ENCODE results near the gene PCARE. TPM values are rescaled to one million over a fixed set of nuclear protein-coding genes. Genes with fewer than 3 reads are reported as not detected.
A peak's percentile ranks its signal among the peaks of the same experiment; 100 is the strongest.

PCARE gene
- total and polyA plus RNA-seq, 2 experiments from 2014 or later, result not detected

DNA sequence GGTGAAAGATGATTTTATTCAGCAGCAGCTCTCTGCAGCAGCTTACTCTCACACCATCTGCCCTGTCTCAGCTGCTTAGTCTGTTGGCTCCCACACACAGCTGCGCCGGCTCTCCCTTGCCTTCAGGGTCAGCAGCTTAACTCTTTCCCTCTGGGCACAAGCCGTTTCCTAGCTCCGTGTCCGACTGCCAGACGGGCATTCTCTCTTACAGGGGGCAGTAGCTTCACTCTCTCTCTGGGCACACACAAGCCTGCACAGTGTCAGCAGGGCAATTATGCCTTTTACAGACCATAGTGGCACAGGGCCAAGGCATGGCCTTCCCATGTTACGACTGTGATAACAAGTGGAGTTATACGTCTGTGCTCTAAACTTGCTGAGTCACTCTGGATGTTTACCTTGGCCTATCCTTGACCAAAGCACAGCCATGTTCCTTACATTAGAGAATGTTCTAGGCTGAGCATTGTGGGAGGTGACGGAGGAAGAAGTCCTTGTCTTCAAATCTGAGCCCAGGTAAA is 31.7 kb downstream of the PCARE start:
- no peak for TF ChIP-seq EZH2 (IDR thresholded peaks at IDR 0.05; ENCODE audit: low read depth, unreplicated experiment)
- TF ChIP-seq, protein P1, sequence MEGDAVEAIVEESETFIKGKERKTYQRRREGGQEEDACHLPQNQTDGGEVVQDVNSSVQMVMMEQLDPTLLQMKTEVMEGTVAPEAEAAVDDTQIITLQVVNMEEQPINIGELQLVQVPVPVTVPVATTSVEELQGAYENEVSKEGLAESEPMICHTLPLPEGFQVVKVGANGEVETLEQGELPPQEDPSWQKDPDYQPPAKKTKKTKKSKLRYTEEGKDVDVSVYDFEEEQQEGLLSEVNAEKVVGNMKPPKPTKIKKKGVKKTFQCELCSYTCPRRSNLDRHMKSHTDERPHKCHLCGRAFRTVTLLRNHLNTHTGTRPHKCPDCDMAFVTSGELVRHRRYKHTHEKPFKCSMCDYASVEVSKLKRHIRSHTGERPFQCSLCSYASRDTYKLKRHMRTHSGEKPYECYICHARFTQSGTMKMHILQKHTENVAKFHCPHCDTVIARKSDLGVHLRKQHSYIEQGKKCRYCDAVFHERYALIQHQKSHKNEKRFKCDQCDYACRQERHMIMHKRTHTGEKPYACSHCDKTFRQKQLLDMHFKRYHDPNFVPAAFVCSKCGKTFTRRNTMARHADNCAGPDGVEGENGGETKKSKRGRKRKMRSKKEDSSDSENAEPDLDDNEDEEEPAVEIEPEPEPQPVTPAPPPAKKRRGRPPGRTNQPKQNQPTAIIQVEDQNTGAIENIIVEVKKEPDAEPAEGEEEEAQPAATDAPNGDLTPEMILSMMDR (conservative IDR thresholded peaks at IDR 0.05; ENCODE audit: low read depth in 2 of 2), result no peak
- Mint-ChIP-seq H3K4me1 (peaks cover 18% of the 10 kb centered on the region; the same call in 2 of the 3 replicates), H3K27ac (peak overlapping the region; percentile 54), H3K27me3 (ENCODE audit: insufficient read depth, low read depth, poor library complexity) (peaks cover 5% of the 10 kb centered on the region), H3K9me3 (no peaks in the 10 kb centered on the region), H3K4me3 (no peak overlapping the region), H3K36me3 (ENCODE audit: low read depth) (no peaks in the 10 kb centered on the region)
- Histone ChIP-seq H3K4me2 (no peak overlapping the region), H2AFZ (no peak overlapping the region), H3K9me2 (ENCODE audit: insufficient read depth) (no peaks in the 10 kb centered on the region), H3F3A (replicated peaks; ENCODE audit: low read depth) (no peaks in the 10 kb centered on the region), H3K79me2 (replicated peaks; ENCODE audit: insufficient read depth) (no peaks in the 10 kb centered on the region), H3K27me3 (ENCODE audit: insufficient read depth) (no peaks in the 10 kb centered on the region), H3K27ac (ENCODE audit: low read depth) (no peak overlapping the region), H3K4me3 (no peak overlapping the region), H4K20me1 (replicated peaks; ENCODE audit: insufficient read depth) (no peaks in the 10 kb centered on the region), H3K4me1 (ENCODE audit: insufficient read depth) (peaks cover 7% of the 10 kb centered on the region; the same call in 1 of the 2 replicates), H3K36me3 (ENCODE audit: insufficient read depth) (no peaks in the 10 kb centered on the region)
- DNase-seq (ENCODE audit: low spot score) (no peak), ATAC-seq (no peak)

DNA sequence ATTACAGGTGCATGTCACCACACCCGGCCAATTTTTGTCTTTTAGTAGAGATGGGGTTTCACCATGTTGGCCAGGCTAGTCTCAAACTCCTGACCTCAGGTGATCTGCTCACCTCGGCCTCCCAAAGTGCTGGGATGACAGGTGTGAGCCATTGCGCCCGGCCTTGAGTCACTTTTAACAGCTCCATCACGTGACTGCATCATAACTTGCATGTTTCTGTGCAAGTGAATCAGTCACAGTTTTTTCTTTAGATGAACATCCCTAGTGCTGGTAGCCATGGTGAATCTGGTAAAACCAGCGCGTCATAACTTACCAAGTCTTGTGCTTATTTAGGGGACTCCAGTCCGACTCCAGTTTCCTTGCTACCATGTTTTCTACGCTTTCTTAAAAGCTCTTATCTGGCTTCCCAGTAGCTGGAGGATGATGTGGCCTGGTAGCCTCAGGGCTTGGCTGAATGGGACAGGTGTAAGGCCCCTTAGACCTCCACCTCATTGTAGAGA is 33.1 kb downstream of the PCARE start:
- H3K36me3 ChIP-seq (ENCODE audit: insufficient read depth), result no peaks in the 10 kb centered on the region
- no peaks in the 10 kb centered on the region for H3K79me2 ChIP-seq (replicated peaks; ENCODE audit: insufficient read depth)
- DNase-seq (ENCODE audit: low spot score) (no peak), ATAC-seq (no peak)
- no peaks in the 10 kb centered on the region for H3K36me3 Mint-ChIP-seq (ENCODE audit: low read depth)
- H3K4me3 Mint-ChIP-seq, result no peak overlapping the region
- H3F3A ChIP-seq (replicated peaks; ENCODE audit: low read depth), result no peaks in the 10 kb centered on the region
- no peaks in the 10 kb centered on the region for H3K9me3 Mint-ChIP-seq
- H3K27me3 Mint-ChIP-seq (ENCODE audit: insufficient read depth, low read depth, poor library complexity), result peaks cover 9% of the 10 kb centered on the region
- H3K4me3 ChIP-seq, result no peak overlapping the region
- 0 out of 2 replicates have a peak, but pooled peaks cover 1% of the 10 kb centered on the region for H3K9me2 ChIP-seq (ENCODE audit: insufficient read depth)
- H4K20me1 ChIP-seq (replicated peaks; ENCODE audit: insufficient read depth), result no peaks in the 10 kb centered on the region
- H3K27me3 ChIP-seq (ENCODE audit: insufficient read depth), result no peaks in the 10 kb centered on the region
- H3K4me1 ChIP-seq (ENCODE audit: insufficient read depth), result peaks cover 7% of the 10 kb centered on the region; the same call in 1 of the 2 replicates
- no peak overlapping the region for H3K4me2 ChIP-seq
- H2AFZ ChIP-seq, result no peak overlapping the region
- H3K27ac ChIP-seq (ENCODE audit: low read depth), result no peak overlapping the region
- peaks cover 18% of the 10 kb centered on the region; the same call in 2 of the 3 replicates for H3K4me1 Mint-ChIP-seq
- H3K27ac Mint-ChIP-seq, result no peak overlapping the region
- TF ChIP-seq, protein P2, sequence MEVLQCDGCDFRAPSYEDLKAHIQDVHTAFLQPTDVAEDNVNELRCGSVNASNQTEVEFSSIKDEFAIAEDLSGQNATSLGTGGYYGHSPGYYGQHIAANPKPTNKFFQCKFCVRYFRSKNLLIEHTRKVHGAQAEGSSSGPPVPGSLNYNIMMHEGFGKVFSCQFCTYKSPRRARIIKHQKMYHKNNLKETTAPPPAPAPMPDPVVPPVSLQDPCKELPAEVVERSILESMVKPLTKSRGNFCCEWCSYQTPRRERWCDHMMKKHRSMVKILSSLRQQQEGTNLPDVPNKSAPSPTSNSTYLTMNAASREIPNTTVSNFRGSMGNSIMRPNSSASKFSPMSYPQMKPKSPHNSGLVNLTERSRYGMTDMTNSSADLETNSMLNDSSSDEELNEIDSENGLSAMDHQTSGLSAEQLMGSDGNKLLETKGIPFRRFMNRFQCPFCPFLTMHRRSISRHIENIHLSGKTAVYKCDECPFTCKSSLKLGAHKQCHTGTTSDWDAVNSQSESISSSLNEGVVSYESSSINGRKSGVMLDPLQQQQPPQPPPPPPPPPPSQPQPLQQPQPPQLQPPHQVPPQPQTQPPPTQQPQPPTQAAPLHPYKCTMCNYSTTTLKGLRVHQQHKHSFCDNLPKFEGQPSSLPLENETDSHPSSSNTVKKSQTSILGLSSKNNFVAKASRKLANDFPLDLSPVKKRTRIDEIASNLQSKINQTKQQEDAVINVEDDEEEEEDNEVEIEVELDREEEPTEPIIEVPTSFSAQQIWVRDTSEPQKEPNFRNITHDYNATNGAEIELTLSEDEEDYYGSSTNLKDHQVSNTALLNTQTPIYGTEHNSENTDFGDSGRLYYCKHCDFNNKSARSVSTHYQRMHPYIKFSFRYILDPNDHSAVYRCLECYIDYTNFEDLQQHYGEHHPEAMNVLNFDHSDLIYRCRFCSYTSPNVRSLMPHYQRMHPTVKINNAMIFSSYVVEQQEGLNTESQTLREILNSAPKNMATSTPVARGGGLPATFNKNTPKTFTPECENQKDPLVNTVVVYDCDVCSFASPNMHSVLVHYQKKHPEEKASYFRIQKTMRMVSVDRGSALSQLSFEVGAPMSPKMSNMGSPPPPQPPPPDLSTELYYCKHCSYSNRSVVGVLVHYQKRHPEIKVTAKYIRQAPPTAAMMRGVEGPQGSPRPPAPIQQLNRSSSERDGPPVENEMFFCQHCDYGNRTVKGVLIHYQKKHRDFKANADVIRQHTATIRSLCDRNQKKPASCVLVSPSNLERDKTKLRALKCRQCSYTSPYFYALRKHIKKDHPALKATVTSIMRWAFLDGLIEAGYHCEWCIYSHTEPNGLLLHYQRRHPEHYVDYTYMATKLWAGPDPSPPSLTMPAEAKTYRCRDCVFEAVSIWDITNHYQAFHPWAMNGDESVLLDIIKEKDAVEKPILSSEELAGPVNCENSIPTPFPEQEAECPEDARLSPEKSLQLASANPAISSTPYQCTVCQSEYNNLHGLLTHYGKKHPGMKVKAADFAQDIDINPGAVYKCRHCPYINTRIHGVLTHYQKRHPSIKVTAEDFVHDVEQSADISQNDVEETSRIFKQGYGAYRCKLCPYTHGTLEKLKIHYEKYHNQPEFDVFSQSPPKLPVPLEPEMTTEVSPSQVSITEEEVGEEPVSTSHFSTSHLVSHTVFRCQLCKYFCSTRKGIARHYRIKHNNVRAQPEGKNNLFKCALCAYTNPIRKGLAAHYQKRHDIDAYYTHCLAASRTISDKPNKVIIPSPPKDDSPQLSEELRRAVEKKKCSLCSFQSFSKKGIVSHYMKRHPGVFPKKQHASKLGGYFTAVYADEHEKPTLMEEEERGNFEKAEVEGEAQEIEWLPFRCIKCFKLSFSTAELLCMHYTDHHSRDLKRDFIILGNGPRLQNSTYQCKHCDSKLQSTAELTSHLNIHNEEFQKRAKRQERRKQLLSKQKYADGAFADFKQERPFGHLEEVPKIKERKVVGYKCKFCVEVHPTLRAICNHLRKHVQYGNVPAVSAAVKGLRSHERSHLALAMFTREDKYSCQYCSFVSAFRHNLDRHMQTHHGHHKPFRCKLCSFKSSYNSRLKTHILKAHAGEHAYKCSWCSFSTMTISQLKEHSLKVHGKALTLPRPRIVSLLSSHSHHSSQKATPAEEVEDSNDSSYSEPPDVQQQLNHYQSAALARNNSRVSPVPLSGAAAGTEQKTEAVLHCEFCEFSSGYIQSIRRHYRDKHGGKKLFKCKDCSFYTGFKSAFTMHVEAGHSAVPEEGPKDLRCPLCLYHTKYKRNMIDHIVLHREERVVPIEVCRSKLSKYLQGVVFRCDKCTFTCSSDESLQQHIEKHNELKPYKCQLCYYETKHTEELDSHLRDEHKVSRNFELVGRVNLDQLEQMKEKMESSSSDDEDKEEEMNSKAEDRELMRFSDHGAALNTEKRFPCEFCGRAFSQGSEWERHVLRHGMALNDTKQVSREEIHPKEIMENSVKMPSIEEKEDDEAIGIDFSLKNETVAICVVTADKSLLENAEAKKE (CRISPR knock-in tag; IDR thresholded peaks at IDR 0.05), result no peak
- no peak for TF ChIP-seq ZNF331 (CRISPR knock-in tag; IDR thresholded peaks at IDR 0.05; ENCODE audit: low read depth)
- no peak for TF ChIP-seq CREB1 (CRISPR knock-in tag; IDR thresholded peaks at IDR 0.05; ENCODE audit: low read depth)
- TF ChIP-seq POLR2AphosphoS5 (IDR thresholded peaks at IDR 0.05; ENCODE audit: low read depth), result no peak
- TF ChIP-seq NANOG (IDR thresholded peaks at IDR 0.05; ENCODE audit: borderline replicate concordance), result no peak
- TF ChIP-seq EZH2phosphoT487 (IDR thresholded peaks at IDR 0.05; ENCODE audit: unreplicated experiment), result no peak
- TF ChIP-seq, protein P3, sequence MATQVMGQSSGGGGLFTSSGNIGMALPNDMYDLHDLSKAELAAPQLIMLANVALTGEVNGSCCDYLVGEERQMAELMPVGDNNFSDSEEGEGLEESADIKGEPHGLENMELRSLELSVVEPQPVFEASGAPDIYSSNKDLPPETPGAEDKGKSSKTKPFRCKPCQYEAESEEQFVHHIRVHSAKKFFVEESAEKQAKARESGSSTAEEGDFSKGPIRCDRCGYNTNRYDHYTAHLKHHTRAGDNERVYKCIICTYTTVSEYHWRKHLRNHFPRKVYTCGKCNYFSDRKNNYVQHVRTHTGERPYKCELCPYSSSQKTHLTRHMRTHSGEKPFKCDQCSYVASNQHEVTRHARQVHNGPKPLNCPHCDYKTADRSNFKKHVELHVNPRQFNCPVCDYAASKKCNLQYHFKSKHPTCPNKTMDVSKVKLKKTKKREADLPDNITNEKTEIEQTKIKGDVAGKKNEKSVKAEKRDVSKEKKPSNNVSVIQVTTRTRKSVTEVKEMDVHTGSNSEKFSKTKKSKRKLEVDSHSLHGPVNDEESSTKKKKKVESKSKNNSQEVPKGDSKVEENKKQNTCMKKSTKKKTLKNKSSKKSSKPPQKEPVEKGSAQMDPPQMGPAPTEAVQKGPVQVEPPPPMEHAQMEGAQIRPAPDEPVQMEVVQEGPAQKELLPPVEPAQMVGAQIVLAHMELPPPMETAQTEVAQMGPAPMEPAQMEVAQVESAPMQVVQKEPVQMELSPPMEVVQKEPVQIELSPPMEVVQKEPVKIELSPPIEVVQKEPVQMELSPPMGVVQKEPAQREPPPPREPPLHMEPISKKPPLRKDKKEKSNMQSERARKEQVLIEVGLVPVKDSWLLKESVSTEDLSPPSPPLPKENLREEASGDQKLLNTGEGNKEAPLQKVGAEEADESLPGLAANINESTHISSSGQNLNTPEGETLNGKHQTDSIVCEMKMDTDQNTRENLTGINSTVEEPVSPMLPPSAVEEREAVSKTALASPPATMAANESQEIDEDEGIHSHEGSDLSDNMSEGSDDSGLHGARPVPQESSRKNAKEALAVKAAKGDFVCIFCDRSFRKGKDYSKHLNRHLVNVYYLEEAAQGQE (IDR thresholded peaks at IDR 0.05; ENCODE audit: unreplicated experiment), result no peak
- TF ChIP-seq STAT1 (IDR thresholded peaks at IDR 0.05; ENCODE audit: unreplicated experiment), result no peak
